ENCODE data around the gene ITIH3. TPM values are rescaled to one million over a fixed set of nuclear protein-coding genes. Genes with fewer than 3 reads are reported as not detected.

ITIH3 gene
- total and polyA plus RNA-seq, 2 of the 8 experiments (the other 6 are each of a cell fraction or from before 2014, with no cell fraction given): not detected

- no peak for TF ChIP-seq CEBPB (IDR thresholded peaks at IDR 0.05; ENCODE audit: low read depth, low read length)
- TF ChIP-seq CHD1 (IDR thresholded peaks at IDR 0.05; ENCODE audit: low read depth, low read length): no peak
- no peak for TF ChIP-seq YY1 (IDR thresholded peaks at IDR 0.05; ENCODE audit: low read depth, low read length)
- no peak for TF ChIP-seq SP1 (IDR thresholded peaks at IDR 0.05; ENCODE audit: low read depth, low read length)
- TF ChIP-seq EZH2 (IDR thresholded peaks at IDR 0.05; ENCODE audit: low read depth, low read length, severe bottlenecking): no peak
- TF ChIP-seq USF2 (IDR thresholded peaks at IDR 0.05; ENCODE audit: low read length): no peak
- TF ChIP-seq RNF2 (IDR thresholded peaks at IDR 0.05; ENCODE audit: borderline replicate concordance, low read depth, low read length, missing control alignments, poor library complexity, severe bottlenecking): no peak
Measured at GRCh38 chr3:52844290-52844975, 49.8 kb downstream of the ITIH3 start (continued).
